ENCODE measurements around the gene NDUFS1. TPM values are rescaled to one million over a fixed set of nuclear protein-coding genes. Genes with fewer than 3 reads are reported as not detected.
"Not testable (repeated sequence)": the region's sequence is repeated elsewhere in the genome, so short reads cannot be mapped to it uniquely, and the experiment has no call there.

The NDUFS1 gene
- total and polyA plus RNA-seq, 2 of the 4 experiments (the other 2 are of a cell fraction) = 72.1 to 118 TPM

- H2AFZ ChIP-seq (replicated peaks; ENCODE audit: low read length, poor library complexity) = peak overlapping the region; percentile 93
- H3K4me2 ChIP-seq (ENCODE audit: low read depth, low read length) = peak overlapping the region; percentile 77
- peak overlapping the region; percentile 99 for H3K14ac ChIP-seq (replicated peaks; ENCODE audit: low read depth, low read length)
- in situ Hi-C loops (cut with MboI; ENCODE audit: low sequenced_read_pairs) = no loop called here
- peak overlapping the region; percentile 80 for H2BK5ac ChIP-seq (ENCODE audit: low read depth, low read length, poor library complexity, severe bottlenecking)
- H2AK9ac ChIP-seq (replicated peaks; ENCODE audit: low read depth, low read length, poor library complexity) = peak overlapping the region; percentile 98
- peaks cover 18 to 52% of the 10 kb centered on the region in 2 experiments for H3K79me1 ChIP-seq (ENCODE audit: low read depth in 1 of 2, low read length in 2 of 2)
- H2BK120ac ChIP-seq (ENCODE audit: low read depth, low read length) = 0 out of 2 replicates have a peak overlapping the region, but pooled peaks have one; percentile 45
- dilution Hi-C loops (cut with HindIII; ENCODE audit: low sequenced_read_pairs, unreplicated experiment) = no loop called here
- 0 out of 3 replicates have a peak overlapping the region, but pooled peaks have one; percentile 8 for H2BK15ac ChIP-seq (ENCODE audit: low read depth, low read length)
- H3K9me1 ChIP-seq (ENCODE audit: insufficient read depth, low read length) = no peaks in the 10 kb centered on the region
- peak overlapping the region; percentile 96 for H4K91ac ChIP-seq (ENCODE audit: insufficient read depth, low read depth, low read length)
- peak overlapping the region; percentile 75 for H3K4me3 ChIP-seq (ENCODE audit: insufficient read depth, low read depth, low read length)
- peak overlapping the region; percentile 58 for H3K18ac ChIP-seq (ENCODE audit: low read depth, low read length)
- H3K4me1 ChIP-seq (ENCODE audit: control insufficient read depth, insufficient read depth, low read length) = peaks cover 2% of the 10 kb centered on the region
- H3K23ac ChIP-seq (ENCODE audit: low read depth, low read length) = peak overlapping the region; percentile 99
- intact Hi-C loops (cut with micrococcal nuclease) = loop anchor here (1.0 kb wide), 1 partner anchor 72 kb away; the partner anchor contains the start of gene INO80D
- DNase-seq (peak; percentile 31), ATAC-seq (ENCODE audit: low read depth) (peak; percentile 10)
- peaks cover 18% of the 10 kb centered on the region for H4K20me1 ChIP-seq (ENCODE audit: insufficient read depth, low read length)
- H3K4ac ChIP-seq (ENCODE audit: low read depth, low read length) = peak overlapping the region; percentile 94
- ChIA-PET POLR2A (ENCODE audit: unreplicated experiment) (no interaction called here), CTCF (interaction anchor here (0.6 kb wide), 1 partner anchor 306 kb away, joined by 3 read pairs; no protein-coding TSS in a partner anchor)
- H4K5ac ChIP-seq (ENCODE audit: low read depth, low read length) = peak overlapping the region; percentile 85
- peak overlapping the region; percentile 88 for H3K56ac ChIP-seq (ENCODE audit: extremely low read depth, insufficient read depth, low read length)
- peak overlapping the region; percentile 89 for H3K9ac ChIP-seq (ENCODE audit: low read depth, low read length)
- peak overlapping the region; percentile 62 for H2AK5ac ChIP-seq (ENCODE audit: low read depth, low read length)
- peak overlapping the region; percentile 85 for H3K27ac ChIP-seq (ENCODE audit: insufficient read depth, low read length)
- no peaks in the 10 kb centered on the region for H3K27me3 ChIP-seq (ENCODE audit: control insufficient read depth, insufficient read depth, low read length)
- H3K36me3 ChIP-seq (ENCODE audit: control insufficient read depth, insufficient read depth, low read length) = peaks cover 17% of the 10 kb centered on the region
- TF ChIP-seq RFX5 (IDR thresholded peaks at IDR 0.05; ENCODE audit: low read depth, low read length) (no peak), RCOR1 (IDR thresholded peaks at IDR 0.05; ENCODE audit: insufficient replicate concordance, low read length) (no peak), MAZ (IDR thresholded peaks at IDR 0.05; ENCODE audit: borderline replicate concordance, low read depth, low read length) (no peak), MXI1 (IDR thresholded peaks at IDR 0.05; ENCODE audit: borderline replicate concordance, low read depth, low read length) (0 out of 2 replicates have a peak, but pooled peaks have one; percentile 4)
- H3K9me3 ChIP-seq (ENCODE audit: control insufficient read depth, insufficient read depth, low read length) = no peaks in the 10 kb centered on the region
- H2BK20ac ChIP-seq (ENCODE audit: low read depth, low read length) = no peak overlapping the region
- BruUV-seq (replicated peaks) = TSS peak; percentile 62
- peak overlapping the region; percentile 95 to 98 for H4K8ac ChIP-seq (ENCODE audit: low read depth in 2 of 2, low read length in 2 of 2)
- 0% methylated on average over 1 of the region's 33 CpGs; no CpG with 5 or more reads in 1 of the 2 experiments for WGBS, 2 experiments (ENCODE audit: extremely low coverage in 2 of 2, insufficient read length in 1 of 2)
Observed at GRCh38 chr2:206158563-206159345, 490 bp downstream of the NDUFS1 start.

GRCh38 chr2:206157014-206157413, 2.2 kb downstream of the NDUFS1 start:
- H3K79me1 ChIP-seq (ENCODE audit: low read depth in 1 of 2, low read length in 2 of 2) = peaks cover 14 to 46% of the 10 kb centered on the region in 2 experiments; a peak in 3 of 4 replicates
- BruUV-seq (replicated peaks); H2BK20ac ChIP-seq (ENCODE audit: low read depth, low read length); H3K9me3 ChIP-seq (ENCODE audit: control insufficient read depth, insufficient read depth, low read length); POLR2A ChIA-PET (ENCODE audit: unreplicated experiment); H3K27ac ChIP-seq (ENCODE audit: insufficient read depth, low read length); H3K4me3 ChIP-seq (ENCODE audit: insufficient read depth, low read depth, low read length); H4K91ac ChIP-seq (ENCODE audit: insufficient read depth, low read depth, low read length); H3K9ac ChIP-seq (ENCODE audit: low read depth, low read length); H2BK120ac ChIP-seq (ENCODE audit: low read depth, low read length); intact Hi-C loops (cut with micrococcal nuclease); H2BK5ac ChIP-seq (ENCODE audit: low read depth, low read length, poor library complexity, severe bottlenecking); H2AFZ ChIP-seq (replicated peaks; ENCODE audit: low read length, poor library complexity); dilution Hi-C loops (cut with HindIII; ENCODE audit: low sequenced_read_pairs, unreplicated experiment); H4K5ac ChIP-seq (ENCODE audit: low read depth, low read length); DNase-seq; ATAC-seq (ENCODE audit: low read depth); H3K18ac ChIP-seq (ENCODE audit: low read depth, low read length); H3K14ac ChIP-seq (replicated peaks; ENCODE audit: low read depth, low read length); H3K4me1 ChIP-seq (ENCODE audit: control insufficient read depth, insufficient read depth, low read length); H3K23ac ChIP-seq (ENCODE audit: low read depth, low read length); H3K56ac ChIP-seq (ENCODE audit: extremely low read depth, insufficient read depth, low read length); H3K4ac ChIP-seq (ENCODE audit: low read depth, low read length); H2AK9ac ChIP-seq (replicated peaks; ENCODE audit: low read depth, low read length, poor library complexity); in situ Hi-C loops (cut with MboI; ENCODE audit: low sequenced_read_pairs); H4K8ac ChIP-seq (ENCODE audit: low read depth in 2 of 2, low read length in 2 of 2); CTCF ChIA-PET; H3K4me2 ChIP-seq (ENCODE audit: low read depth, low read length); H3K27me3 ChIP-seq (ENCODE audit: control insufficient read depth, insufficient read depth, low read length); H3K9me1 ChIP-seq (ENCODE audit: insufficient read depth, low read length); H2AK5ac ChIP-seq (ENCODE audit: low read depth, low read length); H2BK15ac ChIP-seq (ENCODE audit: low read depth, low read length): not testable (repeated sequence)
- H4K20me1 ChIP-seq (ENCODE audit: insufficient read depth, low read length) = peaks cover 12% of the 10 kb centered on the region
- H3K36me3 ChIP-seq (ENCODE audit: control insufficient read depth, insufficient read depth, low read length) = peaks cover 12% of the 10 kb centered on the region
- no CpG with 5 or more reads among the region's 11 CpGs for WGBS, 2 experiments (ENCODE audit: extremely low coverage in 2 of 2, insufficient read length in 1 of 2)

Measured in IMR-90 (cell line).